Suprapubic skin (tissue), 4 donors: ENCODE measurements around the gene GUCY1B1. TPM values are rescaled to one million over a fixed set of nuclear protein-coding genes. Genes with fewer than 3 reads are reported as not detected.

Source experiments
- DNase-seq, 2 donors: peaks; one replicate each; pipeline ENCODE4 v3.0.0-alpha.2; 2019; ENCODE audit warnings: low spot score in 2 of 2
- H3K27ac ChIP-seq: fragments of 200-600 bp; sonication (generic); one replicate; pipeline ENCODE4 v1.5.1; 2019
- H3K27me3 ChIP-seq: fragments of 200-600 bp; sonication (generic); one replicate; pipeline ENCODE4 v1.5.1; 2019
- H3K36me3 ChIP-seq: fragments of 200-600 bp; sonication (generic); one replicate; pipeline ENCODE4 v1.5.1; 2019
- H3K4me1 ChIP-seq: fragments of 200-600 bp; sonication (generic); one replicate; pipeline ENCODE4 v1.5.1; 2019
- H3K4me3 ChIP-seq: fragments of 200-600 bp; sonication (generic); one replicate; pipeline ENCODE4 v1.5.1; 2019; ENCODE audit warnings: mild to moderate bottlenecking
- H3K9me3 ChIP-seq: fragments of 200-600 bp; sonication (generic); one replicate; pipeline ENCODE4 v1.5.1; 2019
- EP300 ChIP-seq: sonication (generic); formaldehyde crosslinking; IDR thresholded peaks from one replicate; pipeline ENCODE4 v1.6.1; 2017; ENCODE audit warnings: antibody characterized with exemption
- POLR2A ChIP-seq, 2 donors: fragments of 450-650 bp; IDR thresholded peaks; one replicate each; pipeline ENCODE4 v1.6.1; 2017; ENCODE audit warnings: antibody characterized with exemption in 2 of 2, mild to moderate bottlenecking in 2 of 2, moderate library complexity in 2 of 2
- POLR2AphosphoS5 ChIP-seq, 3 donors: sonication (generic); formaldehyde crosslinking; IDR thresholded peaks; one replicate each; pipeline ENCODE4 v1.6.1; 2017; ENCODE audit warnings: antibody characterized with exemption in 3 of 3
- WGBS: methylation state at CpG from one replicate; pipeline ENCODE4 v1.1.5; 2018; 5-methylcytosine and 5-hydroxymethylcytosine counted together
- total RNA-seq, 4 donors: library from RNA; depleted of rRNA; stranded (reverse); fragments of >200 nt; gene quantifications; one replicate each; pipeline ENCODE4 v1.1.0, GENCODE V29; 2016
- TF ChIP-seq, protein P1 (sequence below), 2 donors: fragments of 200-600 bp in 1 of 2; fragments of 450-650 bp in 1 of 2; sonication (generic) in 1 of 2; IDR thresholded peaks; one replicate each; pipeline ENCODE4 v1.5.1; 2016 to 2019; ENCODE audit warnings: antibody characterized with exemption in 2 of 2, mild to moderate bottlenecking in 1 of 2, moderate library complexity in 1 of 2

The GUCY1B1 gene
- total RNA-seq, 4 donors from 2014 or later = 2.0 to 8.1 (median 4.3) TPM

GRCh38 chr4:155777971-155778735 lies 19.3 kb downstream of the GUCY1B1 start:
- H3K27ac ChIP-seq = no peak overlapping the region
- H3K27me3 ChIP-seq = no peaks in the 10 kb centered on the region
- WGBS = 53% methylated on average over 3 of the region's 3 CpGs
- no peaks in the 10 kb centered on the region for H3K9me3 ChIP-seq
- TF ChIP-seq POLR2A (IDR thresholded peaks at IDR 0.05) (no peak), EP300 (no peak), POLR2AphosphoS5 (IDR thresholded peaks at IDR 0.05) (no peak)
- TF ChIP-seq, protein P1, sequence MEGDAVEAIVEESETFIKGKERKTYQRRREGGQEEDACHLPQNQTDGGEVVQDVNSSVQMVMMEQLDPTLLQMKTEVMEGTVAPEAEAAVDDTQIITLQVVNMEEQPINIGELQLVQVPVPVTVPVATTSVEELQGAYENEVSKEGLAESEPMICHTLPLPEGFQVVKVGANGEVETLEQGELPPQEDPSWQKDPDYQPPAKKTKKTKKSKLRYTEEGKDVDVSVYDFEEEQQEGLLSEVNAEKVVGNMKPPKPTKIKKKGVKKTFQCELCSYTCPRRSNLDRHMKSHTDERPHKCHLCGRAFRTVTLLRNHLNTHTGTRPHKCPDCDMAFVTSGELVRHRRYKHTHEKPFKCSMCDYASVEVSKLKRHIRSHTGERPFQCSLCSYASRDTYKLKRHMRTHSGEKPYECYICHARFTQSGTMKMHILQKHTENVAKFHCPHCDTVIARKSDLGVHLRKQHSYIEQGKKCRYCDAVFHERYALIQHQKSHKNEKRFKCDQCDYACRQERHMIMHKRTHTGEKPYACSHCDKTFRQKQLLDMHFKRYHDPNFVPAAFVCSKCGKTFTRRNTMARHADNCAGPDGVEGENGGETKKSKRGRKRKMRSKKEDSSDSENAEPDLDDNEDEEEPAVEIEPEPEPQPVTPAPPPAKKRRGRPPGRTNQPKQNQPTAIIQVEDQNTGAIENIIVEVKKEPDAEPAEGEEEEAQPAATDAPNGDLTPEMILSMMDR (IDR thresholded peaks at IDR 0.05) = no peak
- peaks cover 5% of the 10 kb centered on the region for H3K4me1 ChIP-seq
- DNase-seq = no peak
- no peak overlapping the region for H3K4me3 ChIP-seq
- H3K36me3 ChIP-seq = no peaks in the 10 kb centered on the region

DNA sequence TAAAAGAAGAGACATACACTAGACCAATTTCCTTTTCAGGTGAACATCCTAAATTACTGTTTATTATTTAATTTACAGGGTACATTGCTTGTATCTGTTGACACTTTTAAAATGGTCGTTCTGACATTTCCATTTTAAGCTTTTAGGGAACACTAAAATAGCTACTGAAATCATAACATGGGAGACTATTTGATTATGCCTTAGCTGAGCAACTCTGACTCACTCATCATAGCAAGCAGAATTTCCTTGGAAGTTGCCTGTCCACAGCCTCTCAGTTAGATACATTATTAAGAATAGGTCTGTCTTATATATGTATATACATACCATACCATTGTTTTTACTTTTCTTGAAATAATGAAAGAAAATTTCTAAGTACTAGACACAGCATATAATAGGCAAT lies 22.0 kb downstream of the GUCY1B1 start:
- Histone ChIP-seq H3K4me1 (peaks cover 5% of the 10 kb centered on the region), H3K27ac (no peak overlapping the region), H3K27me3 (no peaks in the 10 kb centered on the region), H3K9me3 (no peaks in the 10 kb centered on the region), H3K36me3 (no peaks in the 10 kb centered on the region), H3K4me3 (no peak overlapping the region)
- 65% methylated on average over 1 of the region's 1 CpG for WGBS
- TF ChIP-seq POLR2AphosphoS5 (IDR thresholded peaks at IDR 0.05) (no peak), EP300 (no peak), POLR2A (IDR thresholded peaks at IDR 0.05) (no peak)
- TF ChIP-seq, protein P1 (IDR thresholded peaks at IDR 0.05) = no peak
- DNase-seq = no peak

DNA sequence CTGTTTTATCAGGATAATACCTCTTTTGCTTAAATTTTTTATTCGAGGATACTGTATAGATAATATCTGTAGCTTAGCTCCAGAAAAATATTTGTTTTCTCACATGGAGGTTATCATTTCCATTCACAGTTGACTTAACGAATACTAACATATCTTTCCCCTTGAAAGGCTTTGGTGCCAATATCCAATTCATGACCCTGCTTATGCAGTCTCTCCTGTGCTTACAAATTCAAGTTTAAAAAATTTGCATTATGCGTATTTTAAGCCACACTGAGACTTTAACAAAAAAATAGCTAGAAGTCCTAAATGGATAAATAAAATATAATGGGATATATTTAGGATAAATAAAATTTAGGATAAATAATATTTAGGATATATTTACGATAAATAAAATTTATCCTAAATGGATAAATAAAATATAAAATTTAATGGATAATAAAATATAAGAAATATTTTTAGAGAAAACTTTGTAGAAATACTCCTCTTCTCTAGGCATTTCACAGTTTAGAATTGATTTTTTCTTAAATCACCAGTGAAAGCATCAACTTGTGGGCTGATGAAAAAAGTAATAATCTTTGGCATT lies 22.5 kb downstream of the GUCY1B1 start:
- 96% methylated on average over 4 of the region's 4 CpGs for WGBS
- TF ChIP-seq EP300 (no peak), POLR2A (IDR thresholded peaks at IDR 0.05) (no peak)
- no peak for DNase-seq
- Histone ChIP-seq H3K4me1 (peaks cover 5% of the 10 kb centered on the region), H3K36me3 (no peaks in the 10 kb centered on the region), H3K9me3 (no peaks in the 10 kb centered on the region), H3K4me3 (no peak overlapping the region), H3K27me3 (no peaks in the 10 kb centered on the region), H3K27ac (no peak overlapping the region)

- DNase-seq = no peak
- Histone ChIP-seq H3K27me3 (no peaks in the 10 kb centered on the region), H3K4me3 (no peak overlapping the region), H3K27ac (no peak overlapping the region), H3K36me3 (no peaks in the 10 kb centered on the region), H3K9me3 (no peaks in the 10 kb centered on the region), H3K4me1 (peaks cover 4% of the 10 kb centered on the region)
- WGBS = 31% methylated on average over 1 of the region's 1 CpG
- TF ChIP-seq, protein P1 (IDR thresholded peaks at IDR 0.05) = no peak
- no peak for TF ChIP-seq POLR2AphosphoS5 (IDR thresholded peaks at IDR 0.05)
- no peak for TF ChIP-seq EP300
- TF ChIP-seq POLR2A (IDR thresholded peaks at IDR 0.05) = no peak
Measured at GRCh38 chr4:155784637-155785036, 25.8 kb downstream of the GUCY1B1 start.

- TF ChIP-seq EP300 = no peak
- no peak for TF ChIP-seq POLR2A (IDR thresholded peaks at IDR 0.05)
- TF ChIP-seq, protein P1 (IDR thresholded peaks at IDR 0.05) = no peak
- TF ChIP-seq POLR2AphosphoS5 (IDR thresholded peaks at IDR 0.05) = no peak
- Histone ChIP-seq H3K9me3 (no peaks in the 10 kb centered on the region), H3K4me3 (no peak overlapping the region), H3K36me3 (no peaks in the 10 kb centered on the region), H3K4me1 (peaks cover 4% of the 10 kb centered on the region), H3K27me3 (no peaks in the 10 kb centered on the region), H3K27ac (no peak overlapping the region)
- no peak for DNase-seq
- 82% methylated on average over 1 of the region's 1 CpG for WGBS
Measured at GRCh38 chr4:155785828-155786227, 27.0 kb downstream of the GUCY1B1 start.
